Tibial nerve (tissue), 3 donors: ENCODE measurements around the gene SDCCAG8.

Source experiments
- POLR2A ChIP-seq, 2 donors: fragments of 450-650 bp; IDR thresholded peaks; one replicate each; pipeline ENCODE4 v1.6.1; 2017; ENCODE audit warnings: antibody characterized with exemption in 2 of 2, mild to moderate bottlenecking in 2 of 2, moderate library complexity in 2 of 2
- TF ChIP-seq, protein P1 (sequence below), 5 experiments: fragments of 200-600 bp in 3 of 5; fragments of 450-650 bp in 2 of 5; sonication (generic) in 3 of 5; IDR thresholded peaks; one replicate each; pipeline ENCODE4 v1.5.1; 2016 to 2019; ENCODE audit warnings: antibody characterized with exemption in 5 of 5, mild to moderate bottlenecking in 3 of 5, moderate library complexity in 2 of 5

DNA sequence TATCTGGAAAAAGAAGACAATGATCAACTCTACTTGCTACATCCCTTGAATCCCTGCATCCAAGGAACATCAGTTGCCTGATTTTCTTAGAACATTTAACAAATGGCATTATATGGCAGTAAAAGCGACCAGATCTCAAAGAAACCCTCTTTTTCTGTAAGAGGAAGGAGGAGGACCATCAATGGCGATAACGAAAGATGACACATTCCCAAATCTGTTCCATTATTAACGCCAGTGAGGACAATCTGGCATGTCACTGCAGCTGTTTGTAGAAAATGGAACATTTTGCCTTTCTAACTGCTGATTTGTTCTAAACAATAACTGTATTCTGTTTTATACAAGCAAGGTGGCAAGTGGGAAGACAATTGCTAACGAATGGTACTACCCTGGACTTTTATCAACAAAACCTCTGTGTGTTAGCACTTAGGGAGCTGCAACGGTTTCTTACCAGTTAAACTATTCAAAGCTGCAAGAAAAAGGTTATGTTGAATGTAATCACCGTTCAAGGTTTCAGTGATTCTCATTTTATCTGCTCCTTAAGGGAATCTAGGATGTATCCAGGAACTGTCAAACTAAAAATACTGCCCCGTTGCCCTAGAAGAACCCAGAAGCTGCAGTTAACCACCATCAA lies 251.9 kb downstream of the SDCCAG8 start:
- TF ChIP-seq, protein P1, sequence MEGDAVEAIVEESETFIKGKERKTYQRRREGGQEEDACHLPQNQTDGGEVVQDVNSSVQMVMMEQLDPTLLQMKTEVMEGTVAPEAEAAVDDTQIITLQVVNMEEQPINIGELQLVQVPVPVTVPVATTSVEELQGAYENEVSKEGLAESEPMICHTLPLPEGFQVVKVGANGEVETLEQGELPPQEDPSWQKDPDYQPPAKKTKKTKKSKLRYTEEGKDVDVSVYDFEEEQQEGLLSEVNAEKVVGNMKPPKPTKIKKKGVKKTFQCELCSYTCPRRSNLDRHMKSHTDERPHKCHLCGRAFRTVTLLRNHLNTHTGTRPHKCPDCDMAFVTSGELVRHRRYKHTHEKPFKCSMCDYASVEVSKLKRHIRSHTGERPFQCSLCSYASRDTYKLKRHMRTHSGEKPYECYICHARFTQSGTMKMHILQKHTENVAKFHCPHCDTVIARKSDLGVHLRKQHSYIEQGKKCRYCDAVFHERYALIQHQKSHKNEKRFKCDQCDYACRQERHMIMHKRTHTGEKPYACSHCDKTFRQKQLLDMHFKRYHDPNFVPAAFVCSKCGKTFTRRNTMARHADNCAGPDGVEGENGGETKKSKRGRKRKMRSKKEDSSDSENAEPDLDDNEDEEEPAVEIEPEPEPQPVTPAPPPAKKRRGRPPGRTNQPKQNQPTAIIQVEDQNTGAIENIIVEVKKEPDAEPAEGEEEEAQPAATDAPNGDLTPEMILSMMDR (IDR thresholded peaks at IDR 0.05) = no peak
- no peak for TF ChIP-seq POLR2A (IDR thresholded peaks at IDR 0.05)
